ENCODE results near the gene HOXA10.

HOXA10 gene

GRCh38 chr7:27146491-27147198, 27.5 kb downstream of the HOXA10 start:
- TF ChIP-seq POU6F1 (CRISPR knock-in tag; IDR thresholded peaks at IDR 0.05; ENCODE audit: borderline replicate concordance, low read depth) = no peak
- no peak for TF ChIP-seq CSRNP3 (CRISPR knock-in tag; IDR thresholded peaks at IDR 0.05)
- TF ChIP-seq BACH2 (CRISPR knock-in tag; IDR thresholded peaks at IDR 0.05; ENCODE audit: borderline replicate concordance) = no peak
- no peak for TF ChIP-seq ZNF70 (CRISPR knock-in tag; IDR thresholded peaks at IDR 0.05)
- TF ChIP-seq ZFP3 (CRISPR knock-in tag; IDR thresholded peaks at IDR 0.05) = no peak
- TF ChIP-seq TOX (CRISPR knock-in tag; IDR thresholded peaks at IDR 0.05; ENCODE audit: borderline replicate concordance) = no peak
- no peak for TF ChIP-seq SNAI2 (CRISPR knock-in tag; IDR thresholded peaks at IDR 0.05)
- TF ChIP-seq TSHZ2 (CRISPR knock-in tag; IDR thresholded peaks at IDR 0.05) = no peak
- TF ChIP-seq PATZ1 (CRISPR knock-in tag; IDR thresholded peaks at IDR 0.05; ENCODE audit: borderline replicate concordance) = no peak
- no peak for TF ChIP-seq GLIS3 (CRISPR knock-in tag; IDR thresholded peaks at IDR 0.05)
- TF ChIP-seq ZFP30 (CRISPR knock-in tag; IDR thresholded peaks at IDR 0.05) = no peak
- no peak for TF ChIP-seq ARNTL (CRISPR knock-in tag; IDR thresholded peaks at IDR 0.05; ENCODE audit: borderline replicate concordance, low read depth)
- TF ChIP-seq ZNF8 (CRISPR knock-in tag; IDR thresholded peaks at IDR 0.05) = no peak
- no peak for TF ChIP-seq PPARA (CRISPR knock-in tag; IDR thresholded peaks at IDR 0.05; ENCODE audit: borderline replicate concordance)
- no peak for TF ChIP-seq TCF4 (CRISPR knock-in tag; IDR thresholded peaks at IDR 0.05; ENCODE audit: borderline replicate concordance)
- no peak for TF ChIP-seq ISL1 (CRISPR knock-in tag; IDR thresholded peaks at IDR 0.05)
- no peak for TF ChIP-seq ESRRG (CRISPR knock-in tag; IDR thresholded peaks at IDR 0.05)
- no peak for ATAC-seq

- TF ChIP-seq CREB5 (CRISPR knock-in tag; IDR thresholded peaks at IDR 0.05; ENCODE audit: low read depth) (no peak), ZFP30 (CRISPR knock-in tag; IDR thresholded peaks at IDR 0.05) (no peak), ISL1 (CRISPR knock-in tag; IDR thresholded peaks at IDR 0.05) (no peak), CSDC2 (CRISPR knock-in tag; IDR thresholded peaks at IDR 0.05) (no peak), POU6F1 (CRISPR knock-in tag; IDR thresholded peaks at IDR 0.05; ENCODE audit: borderline replicate concordance, low read depth) (no peak), SNAI2 (CRISPR knock-in tag; IDR thresholded peaks at IDR 0.05) (no peak), BACH2 (CRISPR knock-in tag; IDR thresholded peaks at IDR 0.05; ENCODE audit: borderline replicate concordance) (no peak)
- ATAC-seq = no peak
Observed at GRCh38 chr7:27145914-27146412, 28.2 kb downstream of the HOXA10 start.
